Stimulated activated CD8-positive, alpha-beta memory T cell treated with anti-CD3 and anti-CD28 coated beads, Interleukin-7, amount 100 ng/mL, for 24 hours (primary cell): ENCODE data around the gene CD9.

Experiments used
- DNase-seq: peaks from one replicate; pipeline ENCODE4 v3.0.0-alpha.2; 2020; ENCODE audit warnings: low read depth

The CD9 gene

GRCh38 chr12:6241495-6241894, 41.3 kb downstream of the CD9 start:
- no peak for DNase-seq

GRCh38 chr12:6249580-6249979, 49.4 kb downstream of the CD9 start:
- no peak for DNase-seq

GRCh38 chr12:6250343-6250742, 50.1 kb downstream of the CD9 start:
- no peak for DNase-seq

- no peak for DNase-seq
Measured at GRCh38 chr12:6253278-6253677, 53.1 kb downstream of the CD9 start.

- DNase-seq, result no peak
Measured at GRCh38 chr12:6254491-6254890, 54.3 kb downstream of the CD9 start.

GRCh38 chr12:6257007-6257406, 56.8 kb downstream of the CD9 start:
- DNase-seq, result no peak

- DNase-seq, result no peak
Measured at GRCh38 chr12:6262211-6262610, 62.0 kb downstream of the CD9 start.

GRCh38 chr12:6262623-6263022, 62.4 kb downstream of the CD9 start:
- DNase-seq, result no peak

GRCh38 chr12:6263931-6264330, 63.7 kb downstream of the CD9 start:
- no peak for DNase-seq

- no peak for DNase-seq
Measured at GRCh38 chr12:6264402-6265037, 64.3 kb downstream of the CD9 start.

- DNase-seq, result no peak
Measured at GRCh38 chr12:6265038-6265405, 64.8 kb downstream of the CD9 start.

GRCh38 chr12:6266541-6266966, 66.4 kb downstream of the CD9 start:
- no peak for DNase-seq

GRCh38 chr12:6266971-6267721, 66.9 kb downstream of the CD9 start:
- peak; percentile 29 for DNase-seq

GRCh38 chr12:6268484-6269157, 68.4 kb downstream of the CD9 start:
- DNase-seq, result no peak

GRCh38 chr12:6269986-6270385, 69.8 kb downstream of the CD9 start:
- no peak for DNase-seq

- no peak for DNase-seq
Measured at GRCh38 chr12:6271281-6271680, 71.1 kb downstream of the CD9 start.

GRCh38 chr12:6272300-6273204, 72.4 kb downstream of the CD9 start:
- no peak for DNase-seq

GRCh38 chr12:6273205-6273540, 73.0 kb downstream of the CD9 start:
- DNase-seq, result no peak

- DNase-seq, result no peak
Measured at GRCh38 chr12:6273541-6274230, 73.5 kb downstream of the CD9 start.

- no peak for DNase-seq
Measured at GRCh38 chr12:6274231-6275221, 74.3 kb downstream of the CD9 start.
